HepG2 (cell line): Measurements from ENCODE around the gene RNPEPL1. TPM values are rescaled to one million over a fixed set of nuclear protein-coding genes. Genes with fewer than 3 reads are reported as not detected.

Experiments used
- ASH2L ChIP-seq: fragments of 300-600, 200-600 bp; sonication (generic); IDR thresholded peaks from 2 replicates; pipeline ENCODE4 v1.7.0; 2017; ENCODE audit warnings: low read depth, mild to moderate bottlenecking, moderate library complexity, mixed read lengths, low read length; ENCODE audit not compliant: insufficient read length
- CREB1 ChIP-seq, 2 experiments: fragments of 450-650 bp in 1 of 2; IDR thresholded peaks; 2 replicates each; pipeline ENCODE4 v1.6.1; 2016 to 2017; ENCODE audit warnings: control low read depth in 1 of 2, mild to moderate bottlenecking in 1 of 2, missing compliant biosample characterization in 1 of 2, missing genetic modification characterization in 1 of 2
- EEA1 ChIP-seq: sonication (generic); formaldehyde crosslinking; IDR thresholded peaks from 2 replicates; pipeline ENCODE4 v1.5.1; 2020; ENCODE audit warnings: mild to moderate bottlenecking, missing genetic modification reagents, borderline replicate concordance
- GFI1 ChIP-seq: sonication (generic); formaldehyde crosslinking; IDR thresholded peaks from 2 replicates; pipeline ENCODE4 v1.5.0; 2020; ENCODE audit warnings: missing genetic modification reagents, mild to moderate bottlenecking, borderline replicate concordance
- KMT2B ChIP-seq: IDR thresholded peaks from 2 replicates; pipeline ENCODE4 v1.6.1; 2016; ENCODE audit warnings: missing genetic modification reagents, missing compliant biosample characterization
- NFYC ChIP-seq: IDR thresholded peaks from 2 replicates; pipeline ENCODE4 v1.6.1; 2016; ENCODE audit warnings: missing genetic modification reagents, missing compliant biosample characterization
- SIX1 ChIP-seq: sonication (generic); formaldehyde crosslinking; IDR thresholded peaks from 2 replicates; pipeline ENCODE4 v1.4.0; 2020; ENCODE audit warnings: missing genetic modification reagents, borderline replicate concordance
- THAP11 ChIP-seq: IDR thresholded peaks from 2 replicates; pipeline ENCODE4 v1.6.1; 2016; ENCODE audit warnings: missing biosample characterization, missing genetic modification reagents
- ZFP36 ChIP-seq: fragments of 150-350 bp; IDR thresholded peaks from 2 replicates; pipeline ENCODE4 v1.6.1; 2018; ENCODE audit warnings: borderline replicate concordance, low read length, low read depth; ENCODE audit not compliant: partially characterized antibody
- ZNF331 ChIP-seq: sonication (generic); formaldehyde crosslinking; IDR thresholded peaks from 2 replicates; pipeline ENCODE4 v1.4.0; 2020; ENCODE audit warnings: missing genetic modification reagents
- ZNF572 ChIP-seq: sonication (generic); formaldehyde crosslinking; IDR thresholded peaks from 2 replicates; pipeline ENCODE4 v1.5.1; 2020; ENCODE audit warnings: mild to moderate bottlenecking, missing genetic modification reagents
- ZNF773 ChIP-seq: sonication (generic); formaldehyde crosslinking; IDR thresholded peaks from 2 replicates; pipeline ENCODE4 v1.4.0; 2020; ENCODE audit warnings: missing genetic modification reagents, borderline replicate concordance
- polyA plus RNA-seq, 8 experiments: library from polyadenylated mRNA; depleted of rRNA in 3 of 8; stranded (reverse) in 7 of 8; unstranded in 1 of 8; fragments of >200 nt; fragmentation: Illumina TruSeq in 4 of 8; extraction: Trizol in 4 of 8; gene quantifications; 2 replicates each; pipeline versions ENCODE4 v1.2.1 to v1.2.3, GENCODE V29; 2011 to 2016; ENCODE audit warnings: low read depth in 4 of 8, missing spikeins in 1 of 8, mixed read lengths in 1 of 8; ENCODE audit not compliant: insufficient read depth in 1 of 8
- total RNA-seq, 5 experiments: library from RNA; depleted of rRNA; stranded (reverse); fragments of >200 nt; fragmentation: Illumina TruSeq; extraction: Trizol; gene quantifications; 2 replicates each; pipeline ENCODE4 v1.2.3, GENCODE V29; 2016; ENCODE audit warnings: low read depth in 1 of 5
- TF ChIP-seq, protein P1 (sequence below): IDR thresholded peaks from 2 replicates; pipeline ENCODE4 v1.6.1; 2016; ENCODE audit warnings: mild to moderate bottlenecking
- TF ChIP-seq, protein P2 (sequence below): sonication (generic); formaldehyde crosslinking; IDR thresholded peaks from 2 replicates; pipeline ENCODE4 v1.5.0; 2020; ENCODE audit warnings: mild to moderate bottlenecking, missing genetic modification reagents, borderline replicate concordance
- TF ChIP-seq, protein P3 (sequence below): sonication (generic); formaldehyde crosslinking; IDR thresholded peaks from 2 replicates; pipeline ENCODE4 v1.4.0; 2020; ENCODE audit warnings: missing genetic modification reagents, borderline replicate concordance

RNPEPL1 gene
- total and polyA plus RNA-seq, 2 of the 13 experiments (the other 11 are each of a cell fraction or from before 2014, with no cell fraction given) = 13.0 to 18.0 TPM

DNA sequence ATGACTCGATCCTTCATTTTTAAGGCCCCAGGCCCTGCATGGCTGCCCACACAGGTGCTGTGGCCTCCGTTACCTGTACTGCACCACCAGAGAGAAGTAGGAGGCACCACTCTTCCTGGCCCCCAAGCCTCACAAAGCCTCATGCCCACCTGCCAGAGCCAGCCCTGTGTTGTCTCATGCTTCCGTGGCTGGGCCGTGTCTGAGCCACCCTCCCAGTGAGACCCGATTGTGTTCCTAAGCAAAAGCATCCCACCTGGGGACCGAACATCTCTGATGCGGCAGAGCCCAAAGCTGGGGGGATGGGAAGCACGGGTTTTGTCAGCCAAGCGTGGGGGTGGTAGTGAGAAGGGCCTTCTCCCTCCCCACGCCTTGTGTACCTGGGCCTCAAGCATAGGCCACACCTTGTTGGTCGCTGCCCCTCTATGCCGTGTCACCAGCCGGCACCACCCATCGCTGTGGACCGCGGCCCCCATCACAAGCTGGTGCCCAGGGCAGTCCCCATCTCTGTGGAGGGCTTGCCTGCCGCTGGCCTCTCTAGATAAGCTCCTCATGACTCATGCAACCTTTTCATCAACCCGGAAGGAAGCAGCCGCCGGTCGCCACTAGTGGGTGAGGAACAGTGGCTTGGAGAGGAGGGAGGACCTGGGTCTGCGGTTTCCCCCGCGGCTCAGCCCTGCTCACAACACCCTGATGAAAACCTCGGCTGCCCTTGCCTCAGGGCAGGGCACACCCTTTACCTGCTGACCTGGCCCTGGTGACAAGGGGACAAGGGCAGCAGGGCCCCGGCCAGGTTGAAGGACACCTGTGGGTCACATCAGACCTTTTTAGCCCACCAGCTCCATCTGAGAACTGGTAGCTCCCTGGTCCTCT lies 2.7 kb upstream of the RNPEPL1 start (continued):
- TF ChIP-seq, protein P1, sequence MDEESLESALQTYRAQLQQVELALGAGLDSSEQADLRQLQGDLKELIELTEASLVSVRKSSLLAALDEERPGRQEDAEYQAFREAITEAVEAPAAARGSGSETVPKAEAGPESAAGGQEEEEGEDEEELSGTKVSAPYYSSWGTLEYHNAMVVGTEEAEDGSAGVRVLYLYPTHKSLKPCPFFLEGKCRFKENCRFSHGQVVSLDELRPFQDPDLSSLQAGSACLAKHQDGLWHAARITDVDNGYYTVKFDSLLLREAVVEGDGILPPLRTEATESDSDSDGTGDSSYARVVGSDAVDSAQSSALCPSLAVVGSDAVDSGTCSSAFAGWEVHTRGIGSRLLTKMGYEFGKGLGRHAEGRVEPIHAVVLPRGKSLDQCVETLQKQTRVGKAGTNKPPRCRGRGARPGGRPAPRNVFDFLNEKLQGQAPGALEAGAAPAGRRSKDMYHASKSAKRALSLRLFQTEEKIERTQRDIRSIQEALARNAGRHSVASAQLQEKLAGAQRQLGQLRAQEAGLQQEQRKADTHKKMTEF = peak; percentile 61; the same call in 1 of the 2 replicates
- TF ChIP-seq ZFP36 (no peak), ZNF331 (CRISPR knock-in tag) (no peak; the same call in 1 of the 2 replicates), CREB1 (IDR thresholded peaks at IDR 0.05) (0 out of 2 replicates have a peak, but pooled peaks have one; percentile 13), CREB1 (CRISPR knock-in tag; IDR thresholded peaks at IDR 0.05) (no peak), EEA1 (no peak), ASH2L (peak; percentile 42), KMT2B (CRISPR knock-in tag) (no peak), NFYC (no peak), GFI1 (CRISPR knock-in tag) (0 out of 2 replicates have a peak, but pooled peaks have one; percentile 35), SIX1 (CRISPR knock-in tag) (peak; percentile 14; the same call in 1 of the 2 replicates), ZNF773 (CRISPR knock-in tag) (no peak; the same call in 1 of the 2 replicates), ZNF572 (CRISPR knock-in tag) (no peak), THAP11 (CRISPR knock-in tag) (peak; percentile 75; the same call in 1 of the 2 replicates)
- TF ChIP-seq, protein P2, sequence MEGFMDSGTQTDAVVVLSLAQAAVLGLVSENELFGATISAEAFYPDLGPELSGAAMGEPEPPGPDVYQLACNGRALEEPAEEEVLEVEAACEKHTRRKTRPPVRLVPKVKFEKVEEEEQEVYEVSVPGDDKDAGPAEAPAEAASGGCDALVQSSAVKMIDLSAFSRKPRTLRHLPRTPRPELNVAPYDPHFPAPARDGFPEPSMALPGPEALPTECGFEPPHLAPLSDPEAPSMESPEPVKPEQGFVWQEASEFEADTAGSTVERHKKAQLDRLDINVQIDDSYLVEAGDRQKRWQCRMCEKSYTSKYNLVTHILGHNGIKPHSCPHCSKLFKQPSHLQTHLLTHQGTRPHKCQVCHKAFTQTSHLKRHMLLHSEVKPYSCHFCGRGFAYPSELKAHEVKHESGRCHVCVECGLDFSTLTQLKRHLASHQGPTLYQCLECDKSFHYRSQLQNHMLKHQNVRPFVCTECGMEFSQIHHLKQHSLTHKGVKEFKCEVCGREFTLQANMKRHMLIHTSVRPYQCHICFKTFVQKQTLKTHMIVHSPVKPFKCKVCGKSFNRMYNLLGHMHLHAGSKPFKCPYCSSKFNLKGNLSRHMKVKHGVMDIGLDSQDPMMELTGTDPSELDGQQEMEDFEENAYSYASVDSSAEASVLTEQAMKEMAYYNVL (CRISPR knock-in tag) = no peak
- TF ChIP-seq, protein P3, sequence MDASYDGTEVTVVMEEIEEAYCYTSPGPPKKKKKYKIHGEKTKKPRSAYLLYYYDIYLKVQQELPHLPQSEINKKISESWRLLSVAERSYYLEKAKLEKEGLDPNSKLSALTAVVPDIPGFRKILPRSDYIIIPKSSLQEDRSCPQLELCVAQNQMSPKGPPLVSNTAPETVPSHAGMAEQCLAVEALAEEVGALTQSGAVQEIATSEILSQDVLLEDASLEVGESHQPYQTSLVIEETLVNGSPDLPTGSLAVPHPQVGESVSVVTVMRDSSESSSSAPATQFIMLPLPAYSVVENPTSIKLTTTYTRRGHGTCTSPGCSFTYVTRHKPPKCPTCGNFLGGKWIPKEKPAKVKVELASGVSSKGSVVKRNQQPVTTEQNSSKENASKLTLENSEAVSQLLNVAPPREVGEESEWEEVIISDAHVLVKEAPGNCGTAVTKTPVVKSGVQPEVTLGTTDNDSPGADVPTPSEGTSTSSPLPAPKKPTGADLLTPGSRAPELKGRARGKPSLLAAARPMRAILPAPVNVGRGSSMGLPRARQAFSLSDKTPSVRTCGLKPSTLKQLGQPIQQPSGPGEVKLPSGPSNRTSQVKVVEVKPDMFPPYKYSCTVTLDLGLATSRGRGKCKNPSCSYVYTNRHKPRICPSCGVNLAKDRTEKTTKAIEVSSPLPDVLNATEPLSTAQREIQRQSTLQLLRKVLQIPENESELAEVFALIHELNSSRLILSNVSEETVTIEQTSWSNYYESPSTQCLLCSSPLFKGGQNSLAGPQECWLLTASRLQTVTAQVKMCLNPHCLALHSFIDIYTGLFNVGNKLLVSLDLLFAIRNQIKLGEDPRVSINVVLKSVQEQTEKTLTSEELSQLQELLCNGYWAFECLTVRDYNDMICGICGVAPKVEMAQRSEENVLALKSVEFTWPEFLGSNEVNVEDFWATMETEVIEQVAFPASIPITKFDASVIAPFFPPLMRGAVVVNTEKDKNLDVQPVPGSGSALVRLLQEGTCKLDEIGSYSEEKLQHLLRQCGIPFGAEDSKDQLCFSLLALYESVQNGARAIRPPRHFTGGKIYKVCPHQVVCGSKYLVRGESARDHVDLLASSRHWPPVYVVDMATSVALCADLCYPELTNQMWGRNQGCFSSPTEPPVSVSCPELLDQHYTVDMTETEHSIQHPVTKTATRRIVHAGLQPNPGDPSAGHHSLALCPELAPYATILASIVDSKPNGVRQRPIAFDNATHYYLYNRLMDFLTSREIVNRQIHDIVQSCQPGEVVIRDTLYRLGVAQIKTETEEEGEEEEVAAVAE = peak; percentile 1; the same call in 1 of the 2 replicates
